ENCODE measurements around the gene FRZB.

FRZB gene

GRCh38 chr2:182904844-182905243 lies 38.4 kb upstream of the FRZB start (continued):
- TF ChIP-seq ZC3H10 (CRISPR knock-in tag; IDR thresholded peaks at IDR 0.05) = no peak

GRCh38 chr2:182903566-182903965 lies 37.1 kb upstream of the FRZB start:
- no peak for ATAC-seq
- TF ChIP-seq, protein P1, sequence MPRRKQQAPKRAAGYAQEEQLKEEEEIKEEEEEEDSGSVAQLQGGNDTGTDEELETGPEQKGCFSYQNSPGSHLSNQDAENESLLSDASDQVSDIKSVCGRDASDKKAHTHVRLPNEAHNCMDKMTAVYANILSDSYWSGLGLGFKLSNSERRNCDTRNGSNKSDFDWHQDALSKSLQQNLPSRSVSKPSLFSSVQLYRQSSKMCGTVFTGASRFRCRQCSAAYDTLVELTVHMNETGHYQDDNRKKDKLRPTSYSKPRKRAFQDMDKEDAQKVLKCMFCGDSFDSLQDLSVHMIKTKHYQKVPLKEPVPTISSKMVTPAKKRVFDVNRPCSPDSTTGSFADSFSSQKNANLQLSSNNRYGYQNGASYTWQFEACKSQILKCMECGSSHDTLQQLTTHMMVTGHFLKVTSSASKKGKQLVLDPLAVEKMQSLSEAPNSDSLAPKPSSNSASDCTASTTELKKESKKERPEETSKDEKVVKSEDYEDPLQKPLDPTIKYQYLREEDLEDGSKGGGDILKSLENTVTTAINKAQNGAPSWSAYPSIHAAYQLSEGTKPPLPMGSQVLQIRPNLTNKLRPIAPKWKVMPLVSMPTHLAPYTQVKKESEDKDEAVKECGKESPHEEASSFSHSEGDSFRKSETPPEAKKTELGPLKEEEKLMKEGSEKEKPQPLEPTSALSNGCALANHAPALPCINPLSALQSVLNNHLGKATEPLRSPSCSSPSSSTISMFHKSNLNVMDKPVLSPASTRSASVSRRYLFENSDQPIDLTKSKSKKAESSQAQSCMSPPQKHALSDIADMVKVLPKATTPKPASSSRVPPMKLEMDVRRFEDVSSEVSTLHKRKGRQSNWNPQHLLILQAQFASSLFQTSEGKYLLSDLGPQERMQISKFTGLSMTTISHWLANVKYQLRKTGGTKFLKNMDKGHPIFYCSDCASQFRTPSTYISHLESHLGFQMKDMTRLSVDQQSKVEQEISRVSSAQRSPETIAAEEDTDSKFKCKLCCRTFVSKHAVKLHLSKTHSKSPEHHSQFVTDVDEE (CRISPR knock-in tag; IDR thresholded peaks at IDR 0.05) = no peak
- TF ChIP-seq PPARA (CRISPR knock-in tag; IDR thresholded peaks at IDR 0.05; ENCODE audit: borderline replicate concordance) (no peak), ZNF70 (CRISPR knock-in tag; IDR thresholded peaks at IDR 0.05) (no peak)
- TF ChIP-seq, protein P2, sequence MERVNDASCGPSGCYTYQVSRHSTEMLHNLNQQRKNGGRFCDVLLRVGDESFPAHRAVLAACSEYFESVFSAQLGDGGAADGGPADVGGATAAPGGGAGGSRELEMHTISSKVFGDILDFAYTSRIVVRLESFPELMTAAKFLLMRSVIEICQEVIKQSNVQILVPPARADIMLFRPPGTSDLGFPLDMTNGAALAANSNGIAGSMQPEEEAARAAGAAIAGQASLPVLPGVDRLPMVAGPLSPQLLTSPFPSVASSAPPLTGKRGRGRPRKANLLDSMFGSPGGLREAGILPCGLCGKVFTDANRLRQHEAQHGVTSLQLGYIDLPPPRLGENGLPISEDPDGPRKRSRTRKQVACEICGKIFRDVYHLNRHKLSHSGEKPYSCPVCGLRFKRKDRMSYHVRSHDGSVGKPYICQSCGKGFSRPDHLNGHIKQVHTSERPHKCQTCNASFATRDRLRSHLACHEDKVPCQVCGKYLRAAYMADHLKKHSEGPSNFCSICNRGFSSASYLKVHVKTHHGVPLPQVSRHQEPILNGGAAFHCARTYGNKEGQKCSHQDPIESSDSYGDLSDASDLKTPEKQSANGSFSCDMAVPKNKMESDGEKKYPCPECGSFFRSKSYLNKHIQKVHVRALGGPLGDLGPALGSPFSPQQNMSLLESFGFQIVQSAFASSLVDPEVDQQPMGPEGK (CRISPR knock-in tag; IDR thresholded peaks at IDR 0.05; ENCODE audit: borderline replicate concordance) = no peak

DNA sequence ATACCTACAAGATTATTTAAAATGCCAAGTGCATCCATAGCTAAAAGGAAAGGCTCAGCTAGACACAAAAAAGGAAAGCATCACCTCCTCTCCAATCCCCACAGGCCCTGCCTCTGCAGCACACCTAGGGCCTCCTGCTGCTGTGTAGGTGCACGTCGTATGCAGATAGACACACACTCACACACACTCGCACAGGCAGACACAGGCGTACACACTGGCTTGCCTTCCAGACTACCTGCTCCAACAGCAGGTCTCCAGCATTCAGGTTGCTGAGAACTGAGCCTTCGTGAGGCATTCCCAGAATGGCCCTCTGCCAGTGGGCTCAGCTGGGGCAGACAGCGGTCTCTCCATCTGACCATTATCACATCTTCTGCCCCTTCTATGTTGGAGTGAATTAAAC lies 35.3 kb upstream of the FRZB start:
- ATAC-seq = no peak
- TF ChIP-seq CSRNP3 (CRISPR knock-in tag; IDR thresholded peaks at IDR 0.05) (no peak), ZNF565 (CRISPR knock-in tag; conservative IDR thresholded peaks at IDR 0.05; ENCODE audit: low read depth) (no peak), TOX (CRISPR knock-in tag; IDR thresholded peaks at IDR 0.05; ENCODE audit: borderline replicate concordance) (no peak), ZNF70 (CRISPR knock-in tag; IDR thresholded peaks at IDR 0.05) (no peak), GLIS3 (CRISPR knock-in tag; IDR thresholded peaks at IDR 0.05) (no peak), PPARA (CRISPR knock-in tag; IDR thresholded peaks at IDR 0.05; ENCODE audit: borderline replicate concordance) (no peak), CREB5 (CRISPR knock-in tag; IDR thresholded peaks at IDR 0.05; ENCODE audit: low read depth) (no peak), ARNTL (CRISPR knock-in tag; IDR thresholded peaks at IDR 0.05; ENCODE audit: borderline replicate concordance, low read depth) (no peak), ZC3H10 (CRISPR knock-in tag; IDR thresholded peaks at IDR 0.05) (no peak)
- TF ChIP-seq, protein P3, sequence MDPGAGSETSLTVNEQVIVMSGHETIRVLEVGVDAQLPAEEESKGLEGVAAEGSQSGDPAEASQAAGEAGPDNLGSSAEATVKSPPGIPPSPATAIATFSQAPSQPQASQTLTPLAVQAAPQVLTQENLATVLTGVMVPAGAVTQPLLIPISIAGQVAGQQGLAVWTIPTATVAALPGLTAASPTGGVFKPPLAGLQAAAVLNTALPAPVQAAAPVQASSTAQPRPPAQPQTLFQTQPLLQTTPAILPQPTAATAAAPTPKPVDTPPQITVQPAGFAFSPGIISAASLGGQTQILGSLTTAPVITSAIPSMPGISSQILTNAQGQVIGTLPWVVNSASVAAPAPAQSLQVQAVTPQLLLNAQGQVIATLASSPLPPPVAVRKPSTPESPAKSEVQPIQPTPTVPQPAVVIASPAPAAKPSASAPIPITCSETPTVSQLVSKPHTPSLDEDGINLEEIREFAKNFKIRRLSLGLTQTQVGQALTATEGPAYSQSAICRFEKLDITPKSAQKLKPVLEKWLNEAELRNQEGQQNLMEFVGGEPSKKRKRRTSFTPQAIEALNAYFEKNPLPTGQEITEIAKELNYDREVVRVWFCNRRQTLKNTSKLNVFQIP (CRISPR knock-in tag; IDR thresholded peaks at IDR 0.05; ENCODE audit: borderline replicate concordance, low read depth) = no peak

DNA sequence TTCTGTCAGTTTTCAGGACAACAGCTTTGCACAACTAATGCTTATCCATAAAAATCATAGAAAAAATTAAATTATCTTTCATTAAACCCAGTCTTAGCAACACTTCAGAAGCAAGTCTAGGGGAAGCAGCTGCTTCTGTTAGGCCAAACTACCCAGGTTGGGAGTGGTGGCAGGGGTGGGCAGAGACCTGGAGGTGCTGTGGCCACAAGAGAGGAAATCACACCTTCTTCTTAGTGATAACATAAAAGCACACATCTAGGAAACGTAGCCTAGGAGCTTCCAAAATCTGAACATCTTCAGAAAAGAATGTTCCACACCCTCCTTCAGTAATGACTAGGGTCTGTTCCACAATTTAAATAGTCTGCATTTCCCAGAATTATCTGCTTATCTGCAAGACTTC lies 32.3 kb upstream of the FRZB start:
- ATAC-seq = no peak
- TF ChIP-seq PPARA (CRISPR knock-in tag; IDR thresholded peaks at IDR 0.05; ENCODE audit: borderline replicate concordance) = no peak
- TF ChIP-seq ZFP30 (CRISPR knock-in tag; IDR thresholded peaks at IDR 0.05) = no peak
- TF ChIP-seq ESRRG (CRISPR knock-in tag; IDR thresholded peaks at IDR 0.05) = no peak
- TF ChIP-seq, protein P3 (CRISPR knock-in tag; IDR thresholded peaks at IDR 0.05; ENCODE audit: borderline replicate concordance, low read depth) = no peak
- TF ChIP-seq CSRNP3 (CRISPR knock-in tag; IDR thresholded peaks at IDR 0.05) = no peak
- TF ChIP-seq, protein P2 (CRISPR knock-in tag; IDR thresholded peaks at IDR 0.05; ENCODE audit: borderline replicate concordance) = no peak
- TF ChIP-seq, protein P1 (CRISPR knock-in tag; IDR thresholded peaks at IDR 0.05) = no peak

All from SK-N-SH treated with all-trans-retinoic acid at 6 μM for 48 hours (cell line).